Activated CD4-positive, alpha-beta T cell treated with anti-CD3 and anti-CD28 coated beads for 48 hours (primary cell): ENCODE measurements around the gene COL18A1.
A peak's percentile ranks its signal among the peaks of the same experiment; 100 is the strongest.

ENCODE experiments used
- DNase-seq: peaks from one replicate; pipeline ENCODE4 v3.0.0-alpha.2; 2020

COL18A1 gene

GRCh38 chr21:45403133-45403824 is 1.7 kb upstream of the COL18A1 start:
- no peak for DNase-seq

GRCh38 chr21:45403825-45404729 is 888 bp upstream of the COL18A1 start:
- DNase-seq: no peak

- DNase-seq: peak; percentile 19
Observed at GRCh38 chr21:45405271-45405818, 380 bp downstream of the COL18A1 start.

GRCh38 chr21:45405819-45406762 is 1.1 kb downstream of the COL18A1 start:
- DNase-seq: peak; percentile 39

- DNase-seq: no peak
Observed at GRCh38 chr21:45406801-45407628, 2.0 kb downstream of the COL18A1 start.

GRCh38 chr21:45407629-45408247 is 2.8 kb downstream of the COL18A1 start:
- DNase-seq: no peak

- no peak for DNase-seq
Observed at GRCh38 chr21:45408271-45408791, 3.4 kb downstream of the COL18A1 start.

GRCh38 chr21:45408801-45409261 is 3.9 kb downstream of the COL18A1 start:
- DNase-seq: no peak

- no peak for DNase-seq
Observed at GRCh38 chr21:45409466-45410150, 4.6 kb downstream of the COL18A1 start.

- no peak for DNase-seq
Observed at GRCh38 chr21:45410151-45410864, 5.3 kb downstream of the COL18A1 start.

- no peak for DNase-seq
Observed at GRCh38 chr21:45410865-45411809, 6.2 kb downstream of the COL18A1 start.

GRCh38 chr21:45411810-45412206 is 6.8 kb downstream of the COL18A1 start:
- no peak for DNase-seq

- no peak for DNase-seq
Observed at GRCh38 chr21:45412491-45412890, 7.5 kb downstream of the COL18A1 start.

GRCh38 chr21:45412909-45413611 is 8.1 kb downstream of the COL18A1 start:
- no peak for DNase-seq

GRCh38 chr21:45413922-45414321 is 9.0 kb downstream of the COL18A1 start:
- DNase-seq: no peak

- DNase-seq: no peak
Observed at GRCh38 chr21:45414396-45415187, 9.6 kb downstream of the COL18A1 start.
